Measurements from ENCODE around the gene PTGR2. TPM values are rescaled to one million over a fixed set of nuclear protein-coding genes. Genes with fewer than 3 reads are reported as not detected.
A peak's percentile ranks its signal among the peaks of the same experiment; 100 is the strongest.

PTGR2 gene
- total RNA-seq, 1 experiment from 2014 or later = 17.1 TPM

DNA sequence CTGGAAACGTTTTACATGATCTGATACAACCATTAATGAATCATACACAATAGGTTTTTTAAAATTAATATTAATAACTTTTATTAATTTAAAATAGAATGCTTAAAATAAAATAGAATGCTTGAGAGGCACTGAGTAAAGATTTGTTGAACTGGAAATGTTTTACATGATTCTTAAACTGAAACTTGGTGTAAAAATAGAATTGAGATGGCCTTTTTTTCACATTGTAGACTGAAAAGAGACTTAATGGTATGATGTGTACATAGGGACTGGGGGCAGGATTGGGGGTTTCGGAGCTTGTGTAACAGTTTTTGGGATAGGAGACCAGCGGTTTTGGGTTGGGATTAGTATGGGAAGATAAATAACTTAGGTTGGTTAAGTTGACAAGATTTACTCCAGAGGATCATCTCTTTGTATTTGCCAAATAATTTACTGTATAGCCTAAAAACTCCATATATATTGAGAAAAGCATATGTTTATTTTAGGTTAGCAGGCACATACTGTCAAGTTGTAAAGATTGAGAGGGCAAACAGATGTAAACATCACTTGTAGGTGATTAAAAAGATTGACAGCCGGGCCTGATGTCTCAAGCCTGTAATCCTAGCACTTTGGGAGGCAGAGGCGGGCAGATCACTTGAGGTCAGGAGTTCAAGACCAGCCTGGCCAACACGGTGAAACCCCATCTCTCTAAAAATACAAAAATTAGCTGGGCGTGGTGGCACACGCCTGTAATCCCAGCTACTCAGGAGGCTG, 33.0 kb downstream of the PTGR2 start:
- ChIA-PET POLR2A (no interaction called here), CTCF (no interaction called here)
- no TSS peak for BruUV-seq (replicated peaks)
- peaks cover 13% of the 10 kb centered on the region; the same call in 1 of the 2 replicates for H3K4me1 ChIP-seq (ENCODE audit: control insufficient read depth, insufficient read depth, low read length)
- H3K27me3 ChIP-seq (ENCODE audit: control insufficient read depth, insufficient read depth, low read length) = no peaks in the 10 kb centered on the region
- no peak overlapping the region for H3K4me3 ChIP-seq (ENCODE audit: low read depth in 2 of 2, low read length in 2 of 2)
- DNase-seq (ENCODE audit: low read depth, low spot score) = no peak
- H3K36me3 ChIP-seq (ENCODE audit: control insufficient read depth, insufficient read depth, low read length) = peaks cover 10% of the 10 kb centered on the region
- ATAC-seq = no peak
- H3K27ac ChIP-seq (ENCODE audit: low read length) = no peak overlapping the region; the same call in 1 of the 2 replicates
- intact Hi-C loops (cut with micrococcal nuclease; ENCODE audit: unreplicated experiment) (no loop called here), in situ Hi-C loops (cut with HindIII; ENCODE audit: low pct_unique_long_range_greater_than_20kb, low sequenced_read_pairs) (no loop called here)
- TF ChIP-seq, protein P1, sequence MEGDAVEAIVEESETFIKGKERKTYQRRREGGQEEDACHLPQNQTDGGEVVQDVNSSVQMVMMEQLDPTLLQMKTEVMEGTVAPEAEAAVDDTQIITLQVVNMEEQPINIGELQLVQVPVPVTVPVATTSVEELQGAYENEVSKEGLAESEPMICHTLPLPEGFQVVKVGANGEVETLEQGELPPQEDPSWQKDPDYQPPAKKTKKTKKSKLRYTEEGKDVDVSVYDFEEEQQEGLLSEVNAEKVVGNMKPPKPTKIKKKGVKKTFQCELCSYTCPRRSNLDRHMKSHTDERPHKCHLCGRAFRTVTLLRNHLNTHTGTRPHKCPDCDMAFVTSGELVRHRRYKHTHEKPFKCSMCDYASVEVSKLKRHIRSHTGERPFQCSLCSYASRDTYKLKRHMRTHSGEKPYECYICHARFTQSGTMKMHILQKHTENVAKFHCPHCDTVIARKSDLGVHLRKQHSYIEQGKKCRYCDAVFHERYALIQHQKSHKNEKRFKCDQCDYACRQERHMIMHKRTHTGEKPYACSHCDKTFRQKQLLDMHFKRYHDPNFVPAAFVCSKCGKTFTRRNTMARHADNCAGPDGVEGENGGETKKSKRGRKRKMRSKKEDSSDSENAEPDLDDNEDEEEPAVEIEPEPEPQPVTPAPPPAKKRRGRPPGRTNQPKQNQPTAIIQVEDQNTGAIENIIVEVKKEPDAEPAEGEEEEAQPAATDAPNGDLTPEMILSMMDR (IDR thresholded peaks at IDR 0.05) = no peak
- no peak for TF ChIP-seq SIN3A (IDR thresholded peaks at IDR 0.05; ENCODE audit: borderline replicate concordance, insufficient read depth, low read depth, low read length)
- TF ChIP-seq, protein P2, sequence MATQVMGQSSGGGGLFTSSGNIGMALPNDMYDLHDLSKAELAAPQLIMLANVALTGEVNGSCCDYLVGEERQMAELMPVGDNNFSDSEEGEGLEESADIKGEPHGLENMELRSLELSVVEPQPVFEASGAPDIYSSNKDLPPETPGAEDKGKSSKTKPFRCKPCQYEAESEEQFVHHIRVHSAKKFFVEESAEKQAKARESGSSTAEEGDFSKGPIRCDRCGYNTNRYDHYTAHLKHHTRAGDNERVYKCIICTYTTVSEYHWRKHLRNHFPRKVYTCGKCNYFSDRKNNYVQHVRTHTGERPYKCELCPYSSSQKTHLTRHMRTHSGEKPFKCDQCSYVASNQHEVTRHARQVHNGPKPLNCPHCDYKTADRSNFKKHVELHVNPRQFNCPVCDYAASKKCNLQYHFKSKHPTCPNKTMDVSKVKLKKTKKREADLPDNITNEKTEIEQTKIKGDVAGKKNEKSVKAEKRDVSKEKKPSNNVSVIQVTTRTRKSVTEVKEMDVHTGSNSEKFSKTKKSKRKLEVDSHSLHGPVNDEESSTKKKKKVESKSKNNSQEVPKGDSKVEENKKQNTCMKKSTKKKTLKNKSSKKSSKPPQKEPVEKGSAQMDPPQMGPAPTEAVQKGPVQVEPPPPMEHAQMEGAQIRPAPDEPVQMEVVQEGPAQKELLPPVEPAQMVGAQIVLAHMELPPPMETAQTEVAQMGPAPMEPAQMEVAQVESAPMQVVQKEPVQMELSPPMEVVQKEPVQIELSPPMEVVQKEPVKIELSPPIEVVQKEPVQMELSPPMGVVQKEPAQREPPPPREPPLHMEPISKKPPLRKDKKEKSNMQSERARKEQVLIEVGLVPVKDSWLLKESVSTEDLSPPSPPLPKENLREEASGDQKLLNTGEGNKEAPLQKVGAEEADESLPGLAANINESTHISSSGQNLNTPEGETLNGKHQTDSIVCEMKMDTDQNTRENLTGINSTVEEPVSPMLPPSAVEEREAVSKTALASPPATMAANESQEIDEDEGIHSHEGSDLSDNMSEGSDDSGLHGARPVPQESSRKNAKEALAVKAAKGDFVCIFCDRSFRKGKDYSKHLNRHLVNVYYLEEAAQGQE (IDR thresholded peaks at IDR 0.05; ENCODE audit: insufficient read depth in 1 of 2, low read depth in 2 of 2, low read length in 1 of 2) = no peak
- no peak for TF ChIP-seq POLR2AphosphoS5 (IDR thresholded peaks at IDR 0.05; ENCODE audit: low read depth, low read length)
- no peak for TF ChIP-seq TCF7L2 (IDR thresholded peaks at IDR 0.05; ENCODE audit: low read depth, low read length)
- no peaks in the 10 kb centered on the region for H3K9me3 ChIP-seq (ENCODE audit: control insufficient read depth, insufficient read depth, low read depth, low read length)

DNA sequence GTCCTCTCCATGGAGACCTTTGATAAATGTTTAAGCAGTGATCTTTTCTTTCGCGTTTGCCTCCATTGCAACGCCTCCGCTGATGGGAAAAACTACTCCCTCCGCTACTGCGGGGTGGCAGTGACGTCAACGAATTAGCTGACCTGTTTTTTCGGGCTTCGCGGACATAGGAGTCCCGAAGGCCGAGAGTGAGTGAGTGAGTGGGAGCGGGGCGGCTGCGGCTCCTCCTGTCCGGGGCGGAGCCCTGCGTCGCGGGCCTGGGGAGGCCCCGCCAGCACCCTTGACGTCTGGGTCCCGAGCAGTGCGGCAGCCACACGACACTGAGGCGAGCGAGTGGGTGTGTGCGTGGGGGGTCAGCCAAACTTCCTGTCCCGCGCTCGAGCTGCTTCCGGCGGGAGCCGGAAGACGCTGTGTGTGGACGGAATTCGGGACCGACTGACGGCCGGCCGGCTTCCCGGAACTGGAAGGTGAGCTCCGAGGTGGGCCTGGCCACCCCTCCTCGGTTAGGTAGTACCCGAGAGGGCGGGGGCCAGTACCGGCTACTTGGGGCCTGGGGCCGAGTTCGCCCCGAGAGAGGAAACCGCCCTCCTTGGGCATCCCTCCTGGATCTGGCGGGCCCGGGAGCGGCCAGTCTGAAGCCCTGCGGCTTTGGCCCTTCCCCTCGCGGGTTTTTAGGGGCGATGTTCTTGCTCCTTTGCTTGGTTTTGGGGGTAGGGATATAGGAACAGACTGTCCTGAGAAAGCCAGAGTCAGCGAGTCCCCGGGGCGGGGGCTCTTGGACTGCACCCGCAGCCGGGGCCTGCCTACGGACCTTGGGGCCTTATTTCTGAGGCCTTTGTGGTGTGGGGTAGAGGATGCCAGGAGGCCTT, 35.1 kb downstream of the PTGR2 start, which contains the start of gene ZNF410:
Gene ZNF410, plus strand, starts transcription at position 411 of the 869 bp plus-strand sequence. CDS start 5,317 bp downstream, outside the sequence.
- Histone ChIP-seq H3K27ac (ENCODE audit: low read length) (peak within 1 kb of the TSS; percentile 95), H3K9me3 (ENCODE audit: control insufficient read depth, insufficient read depth, low read depth, low read length) (no peaks in the 10 kb centered on the region), H3K27me3 (ENCODE audit: control insufficient read depth, insufficient read depth, low read length) (no peaks in the 10 kb centered on the region), H3K36me3 (ENCODE audit: control insufficient read depth, insufficient read depth, low read length) (peaks cover 10% of the 10 kb centered on the region), H3K4me1 (ENCODE audit: control insufficient read depth, insufficient read depth, low read length) (peaks cover 13% of the 10 kb centered on the region; the same call in 1 of the 2 replicates), H3K4me3 (ENCODE audit: low read depth in 2 of 2, low read length in 2 of 2) (peak within 1 kb of the TSS; percentile 86 to 88)
- TF ChIP-seq, protein P2 (IDR thresholded peaks at IDR 0.05; ENCODE audit: insufficient read depth in 1 of 2, low read depth in 2 of 2, low read length in 1 of 2) = 0 out of 4 replicates have a peak, but pooled peaks of 1 of the 2 experiments have one; percentile 36
- TF ChIP-seq SIN3A (IDR thresholded peaks at IDR 0.05; ENCODE audit: borderline replicate concordance, insufficient read depth, low read depth, low read length) (peak; percentile 91; the same call in 1 of the 2 replicates), TCF7L2 (IDR thresholded peaks at IDR 0.05; ENCODE audit: low read depth, low read length) (no peak), POLR2AphosphoS5 (IDR thresholded peaks at IDR 0.05; ENCODE audit: low read depth, low read length) (peak; percentile 71)
- TF ChIP-seq, protein P1 (IDR thresholded peaks at IDR 0.05) = no peak
- intact Hi-C loops (cut with micrococcal nuclease; ENCODE audit: unreplicated experiment) = no loop called here
- BruUV-seq (replicated peaks) = no TSS peak
- ATAC-seq = peak; percentile 98
- in situ Hi-C loops (cut with HindIII; ENCODE audit: low pct_unique_long_range_greater_than_20kb, low sequenced_read_pairs) = no loop called here
- ChIA-PET CTCF (no interaction called here), POLR2A (interaction anchor here (0.6 kb wide), 1 partner anchor 613 kb away, joined by 4 read pairs; no protein-coding TSS in a partner anchor)
- peak; percentile 67 for DNase-seq (ENCODE audit: low read depth, low spot score)
